ENCODE measurements around the gene GYG1.

DNA sequence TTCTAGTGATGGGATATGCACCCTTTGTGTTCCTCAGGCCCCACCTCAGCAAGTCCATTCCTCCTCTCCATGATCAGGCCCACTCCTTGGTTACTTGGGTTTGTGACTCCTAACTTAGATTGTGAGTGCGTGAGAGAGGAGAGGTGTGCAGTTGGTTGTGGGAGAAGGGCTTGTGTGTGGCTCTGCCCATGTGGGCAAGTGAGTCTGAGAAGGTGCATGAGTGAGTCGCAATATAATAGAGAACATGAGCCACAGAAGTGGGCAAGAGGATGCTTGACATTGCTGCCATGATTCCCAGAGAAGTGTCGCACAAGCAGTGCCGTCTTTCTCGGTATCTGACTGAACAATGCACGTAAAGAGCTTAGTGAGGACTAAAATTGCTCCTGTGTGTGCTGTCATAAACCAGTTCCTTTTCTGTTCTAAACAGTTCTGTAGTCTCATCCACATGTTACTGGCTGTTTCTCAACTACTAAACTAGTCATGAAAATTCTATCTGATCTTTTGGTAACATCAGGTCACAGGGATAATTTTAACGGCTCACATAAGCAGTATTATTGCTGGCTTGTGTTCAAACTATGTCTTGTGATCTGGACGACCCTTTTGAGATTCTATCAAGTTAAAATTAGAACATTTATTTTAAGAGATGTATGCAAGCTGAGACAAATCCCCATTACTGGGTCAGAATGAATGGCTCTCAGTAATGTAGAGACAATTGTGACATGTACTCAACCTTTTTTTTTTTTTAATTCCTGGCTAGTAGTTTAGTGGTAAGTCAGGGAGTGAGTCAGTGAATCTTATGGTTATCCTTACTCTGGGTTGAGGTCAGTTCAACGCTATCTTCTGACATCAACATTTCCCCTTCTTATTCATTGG, 25.6 kb downstream of the GYG1 start:
- TF ChIP-seq, protein P1, sequence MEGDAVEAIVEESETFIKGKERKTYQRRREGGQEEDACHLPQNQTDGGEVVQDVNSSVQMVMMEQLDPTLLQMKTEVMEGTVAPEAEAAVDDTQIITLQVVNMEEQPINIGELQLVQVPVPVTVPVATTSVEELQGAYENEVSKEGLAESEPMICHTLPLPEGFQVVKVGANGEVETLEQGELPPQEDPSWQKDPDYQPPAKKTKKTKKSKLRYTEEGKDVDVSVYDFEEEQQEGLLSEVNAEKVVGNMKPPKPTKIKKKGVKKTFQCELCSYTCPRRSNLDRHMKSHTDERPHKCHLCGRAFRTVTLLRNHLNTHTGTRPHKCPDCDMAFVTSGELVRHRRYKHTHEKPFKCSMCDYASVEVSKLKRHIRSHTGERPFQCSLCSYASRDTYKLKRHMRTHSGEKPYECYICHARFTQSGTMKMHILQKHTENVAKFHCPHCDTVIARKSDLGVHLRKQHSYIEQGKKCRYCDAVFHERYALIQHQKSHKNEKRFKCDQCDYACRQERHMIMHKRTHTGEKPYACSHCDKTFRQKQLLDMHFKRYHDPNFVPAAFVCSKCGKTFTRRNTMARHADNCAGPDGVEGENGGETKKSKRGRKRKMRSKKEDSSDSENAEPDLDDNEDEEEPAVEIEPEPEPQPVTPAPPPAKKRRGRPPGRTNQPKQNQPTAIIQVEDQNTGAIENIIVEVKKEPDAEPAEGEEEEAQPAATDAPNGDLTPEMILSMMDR (IDR thresholded peaks at IDR 0.05; ENCODE audit: low read depth, low read length) = no peak
- no peak for TF ChIP-seq POLR2A (IDR thresholded peaks at IDR 0.05; ENCODE audit: extremely low read depth, insufficient read length)

All from NB4 (cell line).